Measurements from ENCODE around the gene PCBP3.
A peak's percentile ranks its signal among the peaks of the same experiment; 100 is the strongest.
"Not testable (repeated sequence)": the region's sequence is repeated elsewhere in the genome, so short reads cannot be mapped to it uniquely, and the experiment has no call there.

Gene PCBP3

DNA sequence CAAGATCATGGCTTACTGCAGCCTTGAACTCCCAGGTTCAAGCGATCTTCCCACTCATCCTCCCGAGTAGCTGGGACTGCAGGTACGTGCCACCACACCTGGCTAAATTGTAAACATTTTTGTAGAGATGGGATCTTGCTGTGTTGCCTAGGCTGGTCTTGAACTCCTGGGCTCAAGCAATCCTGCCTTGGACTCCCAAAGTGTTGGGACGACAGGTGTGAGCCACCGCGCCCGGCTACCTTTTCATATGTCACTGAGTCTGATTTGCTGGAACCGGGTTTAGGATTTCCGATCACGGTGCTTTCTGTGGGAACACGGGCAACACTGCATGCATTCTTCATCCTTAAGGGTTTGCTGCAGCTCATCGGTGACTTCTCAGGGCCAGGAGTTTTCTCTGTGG lies 32.2 kb upstream of the PCBP3 start:
- TF ChIP-seq CTCF (conservative IDR thresholded peaks at IDR 0.05): no peak
- no peak overlapping the region for H3K27ac ChIP-seq

- no peak for TF ChIP-seq CTCF (conservative IDR thresholded peaks at IDR 0.05)
- H3K27ac ChIP-seq: no peak overlapping the region
Observed at GRCh38 chr21:45611939-45612664, 31.4 kb upstream of the PCBP3 start.

- H3K27ac ChIP-seq: not testable (repeated sequence)
Observed at GRCh38 chr21:45612665-45613019, 30.9 kb upstream of the PCBP3 start.

DNA sequence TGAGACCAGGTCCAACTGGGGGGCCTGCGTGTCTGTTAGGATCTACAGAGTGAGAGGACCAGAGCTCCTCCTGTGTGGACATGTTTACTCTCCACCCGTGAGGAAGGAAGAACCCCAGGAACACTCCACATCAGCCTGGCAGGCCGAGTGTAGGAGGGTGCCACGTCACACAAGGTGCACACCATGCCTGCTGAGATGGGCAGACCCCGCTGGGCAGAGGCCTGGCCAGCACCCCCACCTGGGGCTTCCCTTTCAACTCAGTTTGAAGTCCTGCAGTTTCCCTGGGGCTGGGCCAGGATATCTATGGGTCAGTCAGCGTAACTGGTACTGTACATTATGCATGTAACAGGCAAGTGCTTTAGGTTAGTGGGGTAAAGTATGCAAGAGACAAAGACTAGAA lies 30.1 kb upstream of the PCBP3 start:
- TF ChIP-seq CTCF (conservative IDR thresholded peaks at IDR 0.05): no peak
- H3K27ac ChIP-seq: no peak overlapping the region

DNA sequence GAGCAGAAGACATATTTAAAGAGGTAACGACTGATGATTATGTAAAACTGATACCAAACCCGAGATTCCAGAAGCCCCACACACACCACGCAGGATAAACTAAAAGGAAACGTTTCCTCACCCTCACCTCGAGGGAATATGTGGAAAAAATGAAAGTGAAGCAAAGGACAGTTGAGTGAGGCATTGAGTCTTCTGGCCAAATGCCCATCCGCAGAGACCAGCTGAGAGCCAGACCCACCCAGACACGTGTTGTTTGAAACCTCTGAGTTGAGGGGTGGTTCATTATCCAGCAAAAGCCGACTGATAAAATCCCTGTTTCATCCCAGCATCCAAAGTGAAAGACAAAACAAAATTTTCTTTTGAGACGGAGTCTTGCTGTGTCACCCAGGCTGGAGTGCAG lies 29.6 kb upstream of the PCBP3 start:
- no peak for TF ChIP-seq CTCF (conservative IDR thresholded peaks at IDR 0.05)
- H3K27ac ChIP-seq: no peak overlapping the region

DNA sequence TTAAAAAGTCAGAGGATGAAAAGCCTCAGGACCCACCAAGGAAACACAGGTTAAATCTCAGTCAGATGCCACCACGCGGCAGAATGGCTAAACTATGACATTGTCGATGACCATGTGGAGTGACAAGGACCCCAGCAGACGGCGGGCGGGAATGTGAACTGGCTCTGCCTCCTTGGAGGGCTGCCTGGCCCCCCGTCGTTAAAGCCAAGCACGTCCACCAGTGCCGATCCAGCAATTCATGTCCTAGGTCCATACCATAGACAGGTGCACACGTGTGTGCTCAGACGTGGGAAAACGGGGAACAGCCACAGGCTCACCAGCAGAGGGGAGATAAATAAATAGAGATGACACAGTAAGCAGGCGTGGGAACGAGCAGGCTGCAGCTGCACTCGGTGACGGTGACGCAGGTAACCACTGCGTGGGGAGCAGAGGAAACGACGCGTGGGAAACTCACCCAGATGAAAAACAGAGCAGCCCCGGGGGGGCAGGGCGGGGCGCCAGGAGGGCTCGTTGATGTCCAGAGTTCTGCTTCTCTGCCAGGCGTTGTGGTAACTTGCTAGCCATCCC lies 28.3 kb upstream of the PCBP3 start:
- TF ChIP-seq CTCF (conservative IDR thresholded peaks at IDR 0.05): peak; percentile 41
- peak overlapping the region; percentile 9; the same call in 1 of the 2 replicates for H3K27ac ChIP-seq

- H3K27ac ChIP-seq: peak overlapping the region; percentile 40
- TF ChIP-seq CTCF (conservative IDR thresholded peaks at IDR 0.05): peak; percentile 53
Observed at GRCh38 chr21:45617021-45617921, 26.3 kb upstream of the PCBP3 start.
